Kidney glomerular epithelial cell (primary cell): ENCODE measurements around the gene TMEM130.
A peak's percentile ranks its signal among the peaks of the same experiment; 100 is the strongest.
"Not testable (repeated sequence)": the region's sequence is repeated elsewhere in the genome, so short reads cannot be mapped to it uniquely, and the experiment has no call there.

Experiments
- DNase-seq: peaks from one replicate; lab custom pipeline; 2025; lab: John Stamatoyannopoulos, UW

TMEM130 gene

GRCh38 chr7:98877146-98877545 is 7.3 kb upstream of the TMEM130 start:
- DNase-seq, result no peak

DNA sequence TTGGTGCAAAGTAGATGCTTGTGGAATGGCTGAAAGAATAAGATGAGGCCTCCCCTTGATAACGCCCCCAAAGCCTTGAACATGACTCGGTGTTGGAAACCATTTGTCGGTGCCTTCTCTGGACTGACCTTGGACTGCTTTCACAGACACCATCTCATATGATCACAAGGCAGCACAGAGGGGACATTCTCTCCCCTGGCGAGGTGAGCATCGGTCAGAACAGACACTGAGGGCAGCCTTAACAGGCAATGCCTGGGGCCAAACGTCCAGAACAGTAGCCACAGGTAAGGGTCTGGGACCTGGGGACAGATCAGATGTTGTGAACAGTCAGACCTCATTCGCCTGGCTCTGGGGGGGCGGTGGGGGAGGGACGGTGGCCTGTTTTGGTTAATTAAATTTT is 5.7 kb upstream of the TMEM130 start:
- no peak for DNase-seq

GRCh38 chr7:98874942-98875341 is 5.1 kb upstream of the TMEM130 start:
- no peak for DNase-seq

- not testable (repeated sequence) for DNase-seq
Observed at GRCh38 chr7:98873610-98874009, 3.8 kb upstream of the TMEM130 start.

- no peak for DNase-seq
Observed at GRCh38 chr7:98872328-98872924, 2.6 kb upstream of the TMEM130 start.

DNA sequence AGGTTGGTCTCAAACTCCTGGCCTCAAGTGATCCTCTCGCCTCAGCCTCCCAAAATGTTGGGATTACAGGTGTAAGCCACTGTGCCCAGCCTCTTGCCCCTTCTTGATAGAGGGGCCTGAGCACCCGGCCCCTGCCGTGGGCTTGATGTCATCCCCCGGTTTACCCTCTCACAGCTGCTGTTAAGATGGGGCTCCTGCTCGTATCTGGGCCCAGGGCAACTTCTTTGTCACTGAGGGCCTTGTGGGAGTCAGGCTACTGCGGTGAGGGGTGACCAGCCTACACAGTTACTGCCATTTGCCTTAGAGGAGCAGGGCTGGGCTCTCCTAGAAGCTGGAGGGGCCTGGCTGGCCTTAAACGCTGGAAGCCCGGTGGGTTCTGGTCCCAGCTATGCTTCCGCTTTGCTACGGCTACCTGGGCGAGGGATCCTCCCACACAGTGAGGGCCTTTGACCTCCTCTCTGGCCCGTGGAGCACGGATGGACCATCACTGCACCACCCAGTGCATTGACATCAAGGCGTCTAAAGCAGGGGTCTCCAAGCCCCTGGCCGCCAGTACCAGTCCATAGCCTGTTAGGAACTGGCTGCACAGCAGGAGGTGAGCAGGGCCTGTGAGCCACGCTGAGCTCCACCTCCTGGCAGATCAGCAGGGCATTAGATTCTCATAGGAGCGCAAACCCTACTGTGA is 1.1 kb upstream of the TMEM130 start:
- DNase-seq, result no peak

- no peak for DNase-seq
Observed at GRCh38 chr7:98870121-98870651, 372 bp upstream of the TMEM130 start.

GRCh38 chr7:98869027-98869596 is 702 bp downstream of the TMEM130 start:
- no peak for DNase-seq

DNA sequence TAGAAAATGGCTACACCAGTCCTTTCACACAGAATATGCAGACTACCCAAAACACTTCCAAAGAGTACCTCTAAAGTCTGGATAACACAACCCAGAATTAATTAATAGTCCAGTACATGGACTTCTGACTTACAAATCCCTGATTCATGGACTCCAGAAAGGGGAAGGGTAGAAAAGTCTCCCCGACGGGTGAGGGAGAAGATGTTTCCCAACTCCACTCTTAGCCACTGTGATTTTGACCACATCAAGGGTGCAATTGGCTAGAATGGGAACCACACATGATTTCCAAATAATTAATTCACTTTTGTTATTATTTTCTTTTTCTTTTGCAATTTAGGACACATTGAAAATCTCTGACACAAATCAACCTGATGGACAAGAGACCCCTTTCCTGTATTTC is 1.4 kb downstream of the TMEM130 start:
- no peak for DNase-seq

GRCh38 chr7:98866765-98867164 is 3.0 kb downstream of the TMEM130 start:
- no peak for DNase-seq

DNA sequence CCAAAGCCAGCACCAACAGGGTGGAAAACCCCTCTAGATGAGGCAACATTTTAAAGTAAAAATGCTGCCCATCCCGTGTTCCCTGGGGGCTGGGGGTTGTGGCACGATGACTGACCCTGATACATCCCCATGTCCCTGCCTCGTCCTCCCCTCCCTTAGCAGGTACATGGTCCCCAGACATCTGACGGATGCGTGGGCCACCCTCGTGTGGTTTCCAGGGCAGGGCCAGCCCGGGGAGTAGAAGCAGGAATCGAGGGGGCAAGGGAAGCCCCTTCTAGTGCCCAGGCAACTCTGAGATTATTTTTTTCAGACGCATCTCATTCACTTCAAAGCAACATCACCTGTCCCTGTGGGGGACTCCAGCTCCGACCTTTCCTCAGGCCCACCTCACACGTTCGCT is 3.5 kb downstream of the TMEM130 start:
- DNase-seq, result no peak

DNA sequence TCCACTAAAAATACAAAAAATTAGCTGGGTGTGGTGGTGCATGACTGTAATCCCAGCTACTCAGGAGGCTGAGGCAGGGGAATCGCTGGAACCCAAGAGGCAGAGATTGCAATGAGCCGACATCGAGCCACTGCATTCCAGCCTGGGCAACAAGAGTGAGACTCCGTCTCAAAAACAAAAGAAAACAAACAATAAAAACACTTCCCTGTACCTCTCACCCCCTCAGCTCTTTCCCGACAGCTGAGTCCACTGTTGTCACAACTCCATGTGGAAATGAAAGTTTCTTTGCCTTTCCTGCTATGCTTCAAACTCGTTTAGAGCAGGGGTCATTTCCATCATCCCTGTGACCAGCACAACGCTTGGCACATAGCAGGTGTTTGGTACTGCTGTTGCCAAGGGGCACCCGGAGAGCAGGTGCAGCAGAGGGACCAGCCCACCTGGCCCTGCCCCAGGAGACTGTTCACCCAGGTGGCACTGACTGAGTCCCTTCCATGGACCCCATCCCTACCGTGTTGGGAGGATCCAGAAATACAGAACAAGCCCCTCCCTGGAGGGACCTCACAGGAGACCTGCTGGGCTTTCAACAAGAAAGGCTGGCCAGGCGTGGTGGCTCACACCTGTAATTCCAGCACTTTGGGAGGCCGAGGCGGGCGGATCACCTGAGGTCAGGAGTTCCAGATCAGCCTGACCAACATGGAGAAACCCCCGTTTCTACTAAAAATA is 4.9 kb downstream of the TMEM130 start:
- DNase-seq, result no peak

DNA sequence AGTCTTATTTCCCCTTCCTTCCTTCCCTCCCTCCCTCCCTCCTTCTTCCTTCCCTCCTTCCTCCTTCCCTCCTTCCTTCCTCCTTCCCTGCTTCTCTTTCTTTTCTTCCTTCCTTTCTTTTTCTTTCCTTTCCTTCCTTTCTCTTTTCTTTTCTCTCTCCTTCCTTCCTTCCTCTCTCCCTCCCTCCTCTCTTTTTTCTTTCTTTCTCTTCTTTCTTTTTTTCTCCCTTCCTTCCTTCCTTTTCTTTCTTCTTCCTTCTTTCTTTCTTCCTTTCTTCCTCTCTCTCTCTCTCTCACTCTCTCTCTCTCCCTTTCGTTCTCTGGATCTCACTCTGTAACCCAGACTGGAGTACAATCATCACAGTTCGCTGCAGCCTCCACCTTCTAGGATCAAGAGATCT is 6.2 kb downstream of the TMEM130 start:
- no peak for DNase-seq

DNA sequence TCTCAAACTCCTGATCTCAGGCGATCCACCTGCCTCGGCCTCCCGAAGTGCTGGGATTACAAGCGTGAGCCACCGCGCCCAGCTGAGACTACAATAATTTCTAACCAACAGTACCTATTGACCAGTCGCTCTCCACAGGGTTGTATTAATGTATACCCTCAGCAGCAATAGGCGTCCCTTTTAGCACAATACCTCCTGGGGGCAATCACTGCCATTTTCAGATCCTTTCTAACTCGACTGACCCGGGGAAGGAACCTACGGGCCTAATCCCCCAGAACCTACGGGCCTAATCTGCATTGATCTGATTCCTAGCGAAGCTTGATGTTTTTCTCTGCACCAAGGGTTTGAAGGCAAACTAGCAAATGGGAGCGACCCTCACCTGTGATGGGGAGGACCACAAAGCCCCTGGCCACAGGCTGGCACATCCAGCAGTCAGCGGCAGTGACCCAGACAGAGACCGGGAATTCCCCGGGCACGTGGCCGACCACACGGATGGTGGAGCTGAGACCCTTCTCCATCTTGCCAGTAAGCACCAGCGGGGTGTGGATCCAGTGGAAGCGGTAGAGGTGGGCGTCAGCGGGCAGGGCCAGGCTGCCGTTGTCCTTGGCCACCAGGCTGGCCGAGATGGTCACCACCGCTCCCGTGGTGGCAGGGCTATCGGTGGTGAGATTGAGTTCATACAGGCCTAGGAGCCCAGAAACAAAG is 6.9 kb downstream of the TMEM130 start:
- no peak for DNase-seq

GRCh38 chr7:98862203-98862602 is 7.6 kb downstream of the TMEM130 start:
- no peak for DNase-seq

DNA sequence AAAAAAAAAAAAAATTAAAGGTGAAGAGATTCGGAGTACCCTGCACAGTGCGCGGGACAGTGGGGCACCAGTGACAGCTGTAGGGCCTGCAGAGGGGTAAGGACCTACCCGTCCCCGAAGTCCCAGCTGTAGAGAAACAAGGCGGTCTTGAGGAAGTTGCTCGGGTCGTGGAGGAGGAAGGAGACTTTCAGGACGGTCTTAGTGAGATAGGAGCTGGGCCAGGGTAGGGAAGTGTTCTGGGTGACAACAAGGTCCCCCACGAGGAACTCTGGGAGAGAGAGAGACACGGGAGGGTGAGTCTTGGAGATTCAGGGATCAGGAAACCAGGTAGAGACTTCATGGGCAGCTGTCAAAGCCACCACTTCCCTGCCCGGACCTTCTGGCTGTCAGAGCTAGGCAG is 9.7 kb downstream of the TMEM130 start:
- DNase-seq, result no peak

DNA sequence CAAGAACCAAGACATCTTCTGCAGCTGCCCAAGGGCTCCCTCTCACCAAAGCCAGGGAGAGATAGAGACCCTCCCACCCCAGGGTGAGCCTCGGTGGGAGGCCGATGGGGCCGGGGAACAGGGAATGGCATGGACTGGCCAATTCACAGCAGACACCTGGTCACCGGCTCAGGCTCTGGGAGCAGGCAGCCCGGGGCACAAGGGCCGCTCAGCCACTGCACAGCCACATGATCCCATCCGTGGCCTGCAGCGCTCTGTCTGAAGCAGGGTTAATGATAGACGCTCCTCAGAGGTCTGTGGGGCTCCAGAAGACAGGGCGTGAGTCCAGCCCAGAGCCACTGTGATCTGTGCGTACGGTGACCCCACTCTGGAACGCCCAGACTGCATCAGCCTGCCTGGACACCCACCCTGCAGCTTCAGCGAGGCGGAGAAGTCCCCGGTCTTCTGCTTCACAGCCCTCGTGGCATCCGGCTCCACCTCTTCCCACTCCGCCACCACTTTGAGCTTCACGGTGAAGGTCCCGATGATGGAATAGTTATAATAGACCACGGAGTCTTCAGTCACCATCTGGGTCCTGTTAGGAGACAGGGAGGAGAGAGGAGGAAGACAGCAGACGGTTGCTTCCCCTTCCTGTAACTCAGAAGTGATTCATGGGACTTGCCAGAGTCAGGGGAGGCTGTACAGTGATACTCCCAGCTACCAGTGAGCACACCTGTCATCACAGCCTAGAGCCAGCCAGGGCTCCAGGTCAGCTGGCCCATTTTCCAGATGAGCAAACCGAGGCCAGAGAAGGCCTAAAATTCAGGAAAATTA is 14.0 kb downstream of the TMEM130 start:
- peak; percentile 11 for DNase-seq

GRCh38 chr7:98852826-98853225 is 17.0 kb downstream of the TMEM130 start:
- DNase-seq, result peak; percentile 57

- no peak for DNase-seq
Observed at GRCh38 chr7:98848918-98849317, 20.9 kb downstream of the TMEM130 start.

DNA sequence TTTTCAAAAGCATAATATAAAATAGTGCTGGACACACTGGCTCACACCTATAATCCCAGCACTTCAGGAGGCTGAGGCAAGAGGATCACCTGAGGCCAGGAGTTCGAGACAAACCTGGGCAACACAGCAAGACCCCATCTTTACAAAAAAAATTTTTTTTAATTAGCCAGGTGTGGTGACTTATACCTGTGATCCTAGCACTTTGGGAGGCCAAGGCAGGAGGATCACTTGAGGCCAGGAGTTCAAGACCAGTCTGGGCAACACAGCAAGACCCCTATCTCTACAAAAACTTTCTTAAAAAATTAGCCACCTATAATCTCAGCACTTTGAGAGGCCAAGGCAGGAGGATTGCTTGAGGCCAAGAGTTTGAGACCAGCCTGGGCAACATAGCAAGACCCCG is 27.3 kb downstream of the TMEM130 start:
- DNase-seq, result not testable (repeated sequence)
